RWPE2 (cell line): ENCODE results near the gene RPS17.

Source experiments
- ATAC-seq: fragments of 200-7000 bp; cut with Tn5 transposase; 3 replicates; pipeline ENCODE4 v1.9.1; 2021; ENCODE audit warnings: low read depth
- DNase-seq: peaks from one replicate; pipeline ENCODE4 v3.0.0-alpha.2; 2020; ENCODE audit warnings: low spot score
- H3K27ac ChIP-seq: fragments of 450-650 bp; 2 replicates; pipeline ENCODE4 v1.5.1; 2017; ENCODE audit warnings: mild to moderate bottlenecking; ENCODE audit not compliant: poor library complexity, severe bottlenecking
- H3K27me3 ChIP-seq: fragments of 250-450 bp; sonication (Bioruptor Pico); 2 replicates; pipeline ENCODE4 v1.5.1; 2021; ENCODE audit warnings: mild to moderate bottlenecking, moderate library complexity; ENCODE audit not compliant: insufficient read depth, poor library complexity, severe bottlenecking
- H3K36me3 ChIP-seq: fragments of 250-450 bp; sonication (Bioruptor Pico); 2 replicates; pipeline ENCODE4 v1.5.1; 2020; ENCODE audit warnings: low read depth, mild to moderate bottlenecking, moderate library complexity
- H3K4me1 ChIP-seq: fragments of 250-450 bp; sonication (Bioruptor Pico); 2 replicates; pipeline ENCODE4 v1.5.1; 2021; ENCODE audit warnings: mild to moderate bottlenecking, moderate library complexity; ENCODE audit not compliant: insufficient read depth, poor library complexity, severe bottlenecking
- H3K4me3 ChIP-seq: fragments of 250-450 bp; sonication (Bioruptor Pico); 2 replicates; pipeline ENCODE4 v1.5.1; 2021; ENCODE audit warnings: mild to moderate bottlenecking, moderate library complexity; ENCODE audit not compliant: severe bottlenecking
- H3K9me3 ChIP-seq: fragments of 250-450 bp; sonication (Bioruptor Pico); 2 replicates; pipeline ENCODE4 v1.5.1; 2021; ENCODE audit warnings: mild to moderate bottlenecking, moderate library complexity; ENCODE audit not compliant: severe bottlenecking
- CTCF ChIP-seq: fragments of 450-650 bp; IDR thresholded peaks from one replicate; pipeline ENCODE4 v1.5.1; 2017; ENCODE audit warnings: mild to moderate bottlenecking, moderate library complexity; ENCODE audit not compliant: poor library complexity, severe bottlenecking

RPS17 gene

GRCh38 chr15:82549199-82549665 is 9.0 kb upstream of the RPS17 start:
- Histone ChIP-seq H3K27ac (no peak overlapping the region), H3K9me3 (no peaks in the 10 kb centered on the region), H3K4me3 (no peak overlapping the region), H3K27me3 (no peaks in the 10 kb centered on the region), H3K4me1 (peaks cover 8% of the 10 kb centered on the region), H3K36me3 (no peaks in the 10 kb centered on the region)
- ATAC-seq: no peak
- no peak for TF ChIP-seq CTCF
- no peak for DNase-seq

- H3K27ac ChIP-seq: no peak overlapping the region
- ATAC-seq: no peak
- H3K36me3 ChIP-seq: no peaks in the 10 kb centered on the region
- no peaks in the 10 kb centered on the region for H3K9me3 ChIP-seq
- no peak overlapping the region for H3K4me3 ChIP-seq
- no peaks in the 10 kb centered on the region for H3K27me3 ChIP-seq
- DNase-seq: no peak
- TF ChIP-seq CTCF: no peak
- peaks cover 8% of the 10 kb centered on the region for H3K4me1 ChIP-seq
These were observed 8.4 kb upstream of the RPS17 start for GRCh38 chr15:82548700-82549099.

- Histone ChIP-seq H3K9me3 (no peaks in the 10 kb centered on the region), H3K4me1 (no peaks in the 10 kb centered on the region), H3K27ac (no peak overlapping the region), H3K4me3 (no peak overlapping the region), H3K27me3 (no peaks in the 10 kb centered on the region), H3K36me3 (no peaks in the 10 kb centered on the region)
- DNase-seq (no peak), ATAC-seq (no peak)
- no peak for TF ChIP-seq CTCF
These were observed 5.2 kb upstream of the RPS17 start for GRCh38 chr15:82545478-82545877.

GRCh38 chr15:82545002-82545401 is 4.7 kb upstream of the RPS17 start:
- H3K27me3 ChIP-seq: no peaks in the 10 kb centered on the region
- H3K9me3 ChIP-seq: no peaks in the 10 kb centered on the region
- TF ChIP-seq CTCF: no peak
- peaks cover 1% of the 10 kb centered on the region for H3K36me3 ChIP-seq
- DNase-seq: no peak
- no peak overlapping the region for H3K27ac ChIP-seq
- H3K4me1 ChIP-seq: no peaks in the 10 kb centered on the region
- H3K4me3 ChIP-seq: no peak overlapping the region
- ATAC-seq: no peak

GRCh38 chr15:82544431-82544830 is 4.2 kb upstream of the RPS17 start:
- H3K4me1 ChIP-seq: no peaks in the 10 kb centered on the region
- ATAC-seq (no peak), DNase-seq (no peak)
- H3K36me3 ChIP-seq: peaks cover 7% of the 10 kb centered on the region
- no peaks in the 10 kb centered on the region for H3K27me3 ChIP-seq
- H3K9me3 ChIP-seq: no peaks in the 10 kb centered on the region
- TF ChIP-seq CTCF: no peak
- H3K4me3 ChIP-seq: no peak overlapping the region
- H3K27ac ChIP-seq: no peak overlapping the region
